Karpas-422 (cell line): ENCODE measurements around the gene SPATA4. TPM values are rescaled to one million over a fixed set of nuclear protein-coding genes. Genes with fewer than 3 reads are reported as not detected.

Source experiments
- DNase-seq: peaks from one replicate; pipeline ENCODE4 v3.0.0-alpha.2; 2015
- H2AFZ ChIP-seq: fragments of 200-600 bp; sonication (generic); 2 replicates; pipeline ENCODE4 v1.6.1; 2014; ENCODE audit warnings: antibody characterized with exemption, low read length, mixed read lengths
- H3K27ac ChIP-seq: fragments of 200-600 bp; sonication (generic); 2 replicates; pipeline ENCODE4 v1.5.1; 2014; ENCODE audit warnings: mild to moderate bottlenecking, low read length, moderate library complexity
- H3K27me3 ChIP-seq: fragments of 200-600 bp; sonication (generic); 2 replicates; pipeline ENCODE4 v1.6.1; 2014; ENCODE audit warnings: low read length, mixed read lengths
- H3K36me3 ChIP-seq: fragments of 200-600 bp; sonication (generic); 2 replicates; pipeline ENCODE4 v1.6.1; 2014; ENCODE audit warnings: low read length, mixed read lengths; ENCODE audit not compliant: insufficient read depth
- H3K4me1 ChIP-seq: fragments of 200-600 bp; sonication (generic); 2 replicates; pipeline ENCODE4 v1.6.1; 2014; ENCODE audit warnings: mild to moderate bottlenecking, low read length, mixed read lengths
- H3K4me2 ChIP-seq: fragments of 200-600 bp; sonication (generic); 2 replicates; pipeline ENCODE4 v1.6.1; 2014; ENCODE audit warnings: low read length, low read depth, mild to moderate bottlenecking; ENCODE audit not compliant: poor library complexity, severe bottlenecking
- H3K4me3 ChIP-seq: fragments of 200-600 bp; sonication (generic); 2 replicates; pipeline ENCODE4 v1.5.1; 2014; ENCODE audit warnings: mild to moderate bottlenecking, antibody characterized with exemption, low read length, mixed read lengths
- H3K79me2 ChIP-seq: fragments of 200-600 bp; sonication (generic); 2 replicates; pipeline ENCODE4 v1.6.1; 2014; ENCODE audit warnings: mild to moderate bottlenecking, low read length, mixed read lengths
- H3K9ac ChIP-seq: fragments of 200-600 bp; sonication (generic); 2 replicates; pipeline ENCODE4 v1.6.0; 2014; ENCODE audit warnings: low read length
- H3K9me2 ChIP-seq: fragments of 200-600 bp; sonication (generic), shearing (Covaris generic); replicated peaks from 2 replicates; pipeline ENCODE4 v1.6.0; 2014; ENCODE audit warnings: mild to moderate bottlenecking, low read length, moderate library complexity; ENCODE audit not compliant: insufficient read depth
- H3K9me3 ChIP-seq: fragments of 300-700, 200-600 bp; sonication (generic); 2 replicates; pipeline ENCODE4 v1.6.1; 2014; ENCODE audit warnings: low read length, mixed read lengths
- H4K20me1 ChIP-seq: fragments of 200-600 bp; sonication (generic); 2 replicates; pipeline ENCODE4 v1.6.1; 2014; ENCODE audit warnings: mild to moderate bottlenecking, antibody characterized with exemption, low read length, low read depth; ENCODE audit not compliant: insufficient read depth
- total RNA-seq: library from RNA; depleted of rRNA; stranded (reverse); fragments of >200 nt; shearing (Covaris generic); gene quantifications from 2 replicates; pipeline ENCODE4 v1.2.3, GENCODE V29; 2014; ENCODE audit warnings: low replicate concordance

Gene SPATA4
- total RNA-seq, 1 experiment from 2014 or later: not detected

GRCh38 chr4:176207839-176208238 lies 12.5 kb upstream of the SPATA4 start:
- no peak overlapping the region for H2AFZ ChIP-seq
- H3K27ac ChIP-seq: no peak overlapping the region
- no peak overlapping the region for H3K4me2 ChIP-seq
- DNase-seq: no peak
- H3K9me3 ChIP-seq: no peaks in the 10 kb centered on the region
- H3K9me2 ChIP-seq: no peaks in the 10 kb centered on the region
- H3K4me1 ChIP-seq: peaks cover 26% of the 10 kb centered on the region
- H3K4me3 ChIP-seq: no peak overlapping the region
- no peaks in the 10 kb centered on the region for H3K36me3 ChIP-seq
- H3K27me3 ChIP-seq: no peaks in the 10 kb centered on the region
- H4K20me1 ChIP-seq: no peaks in the 10 kb centered on the region
- H3K9ac ChIP-seq: no peak overlapping the region
- H3K79me2 ChIP-seq: no peaks in the 10 kb centered on the region

- no peak overlapping the region for H3K4me2 ChIP-seq
- H3K9me2 ChIP-seq: no peaks in the 10 kb centered on the region
- H3K27ac ChIP-seq: no peak overlapping the region
- no peaks in the 10 kb centered on the region for H3K79me2 ChIP-seq
- no peaks in the 10 kb centered on the region for H3K36me3 ChIP-seq
- H4K20me1 ChIP-seq: no peaks in the 10 kb centered on the region
- H3K4me3 ChIP-seq: no peak overlapping the region
- no peaks in the 10 kb centered on the region for H3K9me3 ChIP-seq
- H3K9ac ChIP-seq: no peak overlapping the region
- peaks cover 26% of the 10 kb centered on the region for H3K4me1 ChIP-seq
- H2AFZ ChIP-seq: no peak overlapping the region
- H3K27me3 ChIP-seq: no peaks in the 10 kb centered on the region
- DNase-seq: no peak
Observed at GRCh38 chr4:176205299-176205698, 9.9 kb upstream of the SPATA4 start.

GRCh38 chr4:176198316-176198903 lies 3.0 kb upstream of the SPATA4 start:
- no peak overlapping the region for H2AFZ ChIP-seq
- DNase-seq: no peak
- no peaks in the 10 kb centered on the region for H3K9me3 ChIP-seq
- H3K9ac ChIP-seq: no peak overlapping the region
- H3K9me2 ChIP-seq: no peaks in the 10 kb centered on the region
- H3K4me3 ChIP-seq: no peak overlapping the region
- no peaks in the 10 kb centered on the region for H4K20me1 ChIP-seq
- peaks cover 9% of the 10 kb centered on the region for H3K4me1 ChIP-seq
- no peaks in the 10 kb centered on the region for H3K79me2 ChIP-seq
- H3K36me3 ChIP-seq: no peaks in the 10 kb centered on the region
- no peaks in the 10 kb centered on the region for H3K27me3 ChIP-seq
- H3K27ac ChIP-seq: no peak overlapping the region
- no peak overlapping the region for H3K4me2 ChIP-seq

GRCh38 chr4:176193938-176194337 lies 1.4 kb downstream of the SPATA4 start:
- DNase-seq: no peak

GRCh38 chr4:176193126-176193525 lies 2.3 kb downstream of the SPATA4 start:
- no peak for DNase-seq
- no peak overlapping the region for H2AFZ ChIP-seq
- no peaks in the 10 kb centered on the region for H4K20me1 ChIP-seq
- no peak overlapping the region for H3K27ac ChIP-seq
- H3K79me2 ChIP-seq: no peaks in the 10 kb centered on the region
- H3K9me2 ChIP-seq: no peaks in the 10 kb centered on the region
- no peak overlapping the region for H3K9ac ChIP-seq
- no peak overlapping the region for H3K4me2 ChIP-seq
- H3K4me1 ChIP-seq: peaks cover 13% of the 10 kb centered on the region
- H3K4me3 ChIP-seq: no peak overlapping the region
- H3K9me3 ChIP-seq: no peaks in the 10 kb centered on the region
- no peaks in the 10 kb centered on the region for H3K27me3 ChIP-seq
- H3K36me3 ChIP-seq: no peaks in the 10 kb centered on the region

More at GRCh38 chr4:176193938-176194337, 1.4 kb downstream of the SPATA4 start:
- Histone ChIP-seq H3K4me1 (peaks cover 10% of the 10 kb centered on the region), H3K36me3 (no peaks in the 10 kb centered on the region), H3K27ac (no peak overlapping the region), H3K4me2 (no peak overlapping the region), H3K27me3 (no peaks in the 10 kb centered on the region), H3K9me2 (no peaks in the 10 kb centered on the region), H3K79me2 (no peaks in the 10 kb centered on the region), H2AFZ (no peak overlapping the region), H3K9ac (no peak overlapping the region), H3K9me3 (no peaks in the 10 kb centered on the region), H4K20me1 (no peaks in the 10 kb centered on the region), H3K4me3 (no peak overlapping the region)

GRCh38 chr4:176191974-176192373 lies 3.4 kb downstream of the SPATA4 start:
- Histone ChIP-seq H3K27ac (no peak overlapping the region), H3K79me2 (no peaks in the 10 kb centered on the region), H3K9ac (no peak overlapping the region), H3K4me3 (no peak overlapping the region), H3K9me3 (no peaks in the 10 kb centered on the region), H3K9me2 (no peaks in the 10 kb centered on the region), H3K4me1 (peaks cover 13% of the 10 kb centered on the region), H3K4me2 (no peak overlapping the region), H4K20me1 (no peaks in the 10 kb centered on the region), H2AFZ (no peak overlapping the region), H3K36me3 (no peaks in the 10 kb centered on the region), H3K27me3 (no peaks in the 10 kb centered on the region)
- no peak for DNase-seq

GRCh38 chr4:176189891-176190795 lies 5.2 kb downstream of the SPATA4 start:
- H3K79me2 ChIP-seq: no peaks in the 10 kb centered on the region
- no peak overlapping the region for H3K4me3 ChIP-seq
- H3K9ac ChIP-seq: no peak overlapping the region
- no peak overlapping the region for H3K27ac ChIP-seq
- no peaks in the 10 kb centered on the region for H3K9me3 ChIP-seq
- H4K20me1 ChIP-seq: no peaks in the 10 kb centered on the region
- H2AFZ ChIP-seq: no peak overlapping the region
- peaks cover 8% of the 10 kb centered on the region for H3K4me1 ChIP-seq
- DNase-seq: no peak
- no peak overlapping the region for H3K4me2 ChIP-seq
- H3K9me2 ChIP-seq: no peaks in the 10 kb centered on the region
- H3K36me3 ChIP-seq: no peaks in the 10 kb centered on the region
- H3K27me3 ChIP-seq: no peaks in the 10 kb centered on the region

- no peaks in the 10 kb centered on the region for H3K9me3 ChIP-seq
- H3K9ac ChIP-seq: no peak overlapping the region
- DNase-seq: no peak
- H4K20me1 ChIP-seq: no peaks in the 10 kb centered on the region
- no peak overlapping the region for H2AFZ ChIP-seq
- no peak overlapping the region for H3K4me3 ChIP-seq
- peak overlapping the region; percentile 11 for H3K4me2 ChIP-seq
- peaks cover 5% of the 10 kb centered on the region for H3K4me1 ChIP-seq
- H3K9me2 ChIP-seq: no peaks in the 10 kb centered on the region
- no peaks in the 10 kb centered on the region for H3K79me2 ChIP-seq
- no peaks in the 10 kb centered on the region for H3K27me3 ChIP-seq
- no peaks in the 10 kb centered on the region for H3K36me3 ChIP-seq
- no peak overlapping the region for H3K27ac ChIP-seq
Observed at GRCh38 chr4:176188654-176189053, 6.7 kb downstream of the SPATA4 start.
